ENCODE results near the gene LRRC63.

GRCh38 chr13:46211483-46212351 lies at the start of gene LRRC63:
- TF ChIP-seq CTCF (conservative IDR thresholded peaks at IDR 0.05) = no peak
- no peak for TF ChIP-seq ZFX (IDR thresholded peaks at IDR 0.05)
